Stomach (tissue), 9 donors: ENCODE results near the gene JUNB. TPM values are rescaled to one million over a fixed set of nuclear protein-coding genes. Genes with fewer than 3 reads are reported as not detected.
A peak's percentile ranks its signal among the peaks of the same experiment; 100 is the strongest.

Experiments used
- DNase-seq, 2 donors: peaks; one replicate each; pipeline versions ENCODE4 v3.0.0 to v3.0.0-alpha.2; 2013 to 2019
- H3K27ac ChIP-seq, 5 donors: fragments of 200-600 bp in 4 of 5; sonication (generic) in 4 of 5; one replicate each; pipeline ENCODE4 v1.5.1; 2013 to 2019; ENCODE audit warnings: mild to moderate bottlenecking in 1 of 5, moderate library complexity in 1 of 5
- H3K27me3 ChIP-seq, 3 donors: fragments of 200-600 bp; sonication (generic); one replicate each; pipeline ENCODE4 v1.5.1; 2017 to 2019; ENCODE audit warnings: mixed run types in 1 of 3
- H3K36me3 ChIP-seq, 4 donors: fragments of 200-600 bp; sonication (generic); 1 replicate in 3 of 4; 2 replicates in 1 of 4; pipeline ENCODE4 v1.5.1; 2016 to 2019
- H3K4me1 ChIP-seq, 4 donors: fragments of 200-600 bp; sonication (generic); one replicate each; pipeline ENCODE4 v1.5.1; 2016 to 2019
- H3K4me3 ChIP-seq, 4 donors: fragments of 200-600 bp; sonication (generic) in 3 of 4; one replicate each; pipeline ENCODE4 v1.5.1; 2016 to 2019; ENCODE audit warnings: mild to moderate bottlenecking in 1 of 4
- H3K9me3 ChIP-seq, 4 donors: fragments of 200-600 bp; sonication (generic); one replicate each; pipeline ENCODE4 v1.5.1; 2016 to 2019
- EP300 ChIP-seq: sonication (generic); formaldehyde crosslinking; IDR thresholded peaks from one replicate; pipeline ENCODE4 v1.6.1; 2017; ENCODE audit warnings: antibody characterized with exemption
- POLR2A ChIP-seq, 4 donors: fragments of 450-650 bp; IDR thresholded peaks; one replicate each; pipeline ENCODE4 v1.6.1; 2016; ENCODE audit warnings: antibody characterized with exemption in 4 of 4, control low read depth in 2 of 4, mild to moderate bottlenecking in 1 of 4, moderate library complexity in 1 of 4
- POLR2AphosphoS5 ChIP-seq, 3 donors: sonication (generic); formaldehyde crosslinking; IDR thresholded peaks; one replicate each; pipeline ENCODE4 v1.6.1; 2016; ENCODE audit warnings: antibody characterized with exemption in 3 of 3
- WGBS, 5 donors: extraction: QIAGEN DNeasy Blood & Tissue Kit in 3 of 5; methylation state at CpG; one replicate each; pipeline versions ENCODE4 v1.1.5 to v1.1.7; 2013 to 2018; 5-methylcytosine and 5-hydroxymethylcytosine counted together
- intact Hi-C: fragments of 100-400 bp; cut with DNase I; formaldehyde crosslinking; loops from one replicate; pipeline ENCODE4 v1.15.1; 2023; ENCODE audit warnings: low total_unique reads
- polyA plus RNA-seq, 3 donors: library from polyadenylated mRNA; stranded (reverse); fragments of 200-250 nt; gene quantifications; one replicate each; pipeline ENCODE4 v1.2.3, GENCODE V29; 2013
- total RNA-seq, 5 donors: library from RNA; depleted of rRNA; stranded (reverse); fragments of >200 nt; gene quantifications; one replicate each; pipeline versions ENCODE4 v1.1.0 to v1.2.3, GENCODE V29; 2014 to 2016
- TF ChIP-seq, protein P1 (sequence below), 7 experiments: fragments of 450-650 bp in 4 of 7; fragments of 200-600 bp in 3 of 7; sonication (generic) in 3 of 7; IDR thresholded peaks; one replicate each; pipeline ENCODE4 v1.5.1; 2016 to 2019; ENCODE audit warnings: antibody characterized with exemption in 7 of 7, control low read depth in 2 of 7, mild to moderate bottlenecking in 1 of 7
- donor health status: healthy with polysubstance abuse.
- donor health status: Bipolar disorder and iron deficiency.
- donor health status: healthy.

Gene JUNB
- total and polyA plus RNA-seq, 8 donors: 128 to 625 (median 205) TPM

- no peak overlapping the region for H3K27ac ChIP-seq
- intact Hi-C loops: no loop called here
- H3K27me3 ChIP-seq: peaks cover 40 to 100% (median 99%) of the 10 kb centered on the region in 3 donors
- no peak for DNase-seq
- H3K4me3 ChIP-seq: no peak overlapping the region
- 65 to 75% (median 72%) methylated on average over 4 of the region's 4 CpGs for WGBS, 5 donors
- H3K9me3 ChIP-seq: no peaks in the 10 kb centered on the region
- peaks cover 31 to 69% (median 60%) of the 10 kb centered on the region in 4 donors for H3K4me1 ChIP-seq
- H3K36me3 ChIP-seq: no peaks in the 10 kb centered on the region
- TF ChIP-seq, protein P1, sequence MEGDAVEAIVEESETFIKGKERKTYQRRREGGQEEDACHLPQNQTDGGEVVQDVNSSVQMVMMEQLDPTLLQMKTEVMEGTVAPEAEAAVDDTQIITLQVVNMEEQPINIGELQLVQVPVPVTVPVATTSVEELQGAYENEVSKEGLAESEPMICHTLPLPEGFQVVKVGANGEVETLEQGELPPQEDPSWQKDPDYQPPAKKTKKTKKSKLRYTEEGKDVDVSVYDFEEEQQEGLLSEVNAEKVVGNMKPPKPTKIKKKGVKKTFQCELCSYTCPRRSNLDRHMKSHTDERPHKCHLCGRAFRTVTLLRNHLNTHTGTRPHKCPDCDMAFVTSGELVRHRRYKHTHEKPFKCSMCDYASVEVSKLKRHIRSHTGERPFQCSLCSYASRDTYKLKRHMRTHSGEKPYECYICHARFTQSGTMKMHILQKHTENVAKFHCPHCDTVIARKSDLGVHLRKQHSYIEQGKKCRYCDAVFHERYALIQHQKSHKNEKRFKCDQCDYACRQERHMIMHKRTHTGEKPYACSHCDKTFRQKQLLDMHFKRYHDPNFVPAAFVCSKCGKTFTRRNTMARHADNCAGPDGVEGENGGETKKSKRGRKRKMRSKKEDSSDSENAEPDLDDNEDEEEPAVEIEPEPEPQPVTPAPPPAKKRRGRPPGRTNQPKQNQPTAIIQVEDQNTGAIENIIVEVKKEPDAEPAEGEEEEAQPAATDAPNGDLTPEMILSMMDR (IDR thresholded peaks at IDR 0.05): no peak
- no peak for TF ChIP-seq POLR2A (IDR thresholded peaks at IDR 0.05)
- no peak for TF ChIP-seq POLR2AphosphoS5 (IDR thresholded peaks at IDR 0.05)
- no peak for TF ChIP-seq EP300
These were observed 45.9 kb downstream of the JUNB start for GRCh38 chr19:12837225-12837624.

- H3K9me3 ChIP-seq: no peaks in the 10 kb centered on the region
- H3K4me1 ChIP-seq: peaks cover 30 to 58% (median 49%) of the 10 kb centered on the region in 4 donors
- no peaks in the 10 kb centered on the region for H3K36me3 ChIP-seq
- WGBS, 5 donors: 0 to 4% (median 1%) methylated on average over 20 to 68 of the region's 69 CpGs
- intact Hi-C loops: no loop called here
- peak within 1 kb of the TSS; percentile 33 to 49 (median 37) for H3K4me3 ChIP-seq
- DNase-seq: peak; percentile 50 to 83
- H3K27me3 ChIP-seq: peaks cover 34 to 100% (median 95%) of the 10 kb centered on the region in 3 donors
- TF ChIP-seq, protein P1 (IDR thresholded peaks at IDR 0.05): peak in 1 of 7 experiments; percentile 68
- no peak for TF ChIP-seq POLR2A (IDR thresholded peaks at IDR 0.05)
- TF ChIP-seq POLR2AphosphoS5 (IDR thresholded peaks at IDR 0.05): no peak
- TF ChIP-seq EP300: no peak
- no peak within 1 kb of the TSS for H3K27ac ChIP-seq
These were observed 47.0 kb downstream of the JUNB start, which contains the start of gene MAST1 for GRCh38 chr19:12838182-12838885. Gene MAST1 (plus strand): TSS chr19:12838515. CDS start chr19:12838573, 58 bp downstream.

DNA sequence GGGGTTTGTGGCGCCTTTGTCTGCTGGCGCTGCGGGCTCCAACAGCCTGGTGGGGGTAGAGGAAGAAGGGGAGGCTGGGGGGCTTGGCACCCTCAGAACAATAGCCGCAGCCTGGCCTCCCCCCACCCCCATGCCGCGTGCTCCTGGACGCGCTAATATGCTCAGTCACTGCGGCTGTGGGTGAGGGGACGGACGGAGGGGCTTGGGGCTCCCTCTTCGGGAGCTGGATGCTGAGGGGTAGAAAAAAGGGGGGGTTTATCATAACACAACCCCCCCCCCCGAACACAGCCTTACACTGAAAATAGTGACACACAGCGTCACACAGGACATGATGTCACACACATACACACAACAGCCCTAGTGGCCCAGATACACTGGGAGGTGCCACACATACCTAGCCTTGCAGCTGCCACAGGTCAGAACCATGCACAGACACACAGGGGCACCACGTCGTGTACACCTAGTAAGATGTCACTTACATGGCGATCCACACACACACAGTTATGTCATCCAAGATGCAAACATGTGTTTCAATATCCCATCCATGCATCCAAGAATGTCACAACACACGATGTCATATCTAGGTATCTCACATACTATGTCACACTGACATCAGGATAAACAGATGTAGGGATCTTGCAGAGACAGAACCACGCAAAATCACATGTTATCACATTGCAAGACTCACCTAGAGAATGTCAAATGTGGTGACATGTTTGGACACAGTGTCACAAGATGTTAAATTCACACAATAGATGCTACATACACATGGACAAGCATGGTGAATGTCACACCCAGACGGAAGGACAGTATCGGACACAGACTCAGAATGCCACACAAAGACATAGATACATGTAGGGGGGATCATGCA lies 47.8 kb downstream of the JUNB start:
- 17 to 24% (median 20%) methylated on average over 13 to 21 of the region's 21 CpGs for WGBS, 5 donors
- intact Hi-C loops: no loop called here
- H3K27ac ChIP-seq: no peak overlapping the region
- peaks cover 28 to 100% (median 91%) of the 10 kb centered on the region in 3 donors for H3K27me3 ChIP-seq
- peak in 1 of 2 donors; percentile 41 for DNase-seq
- H3K9me3 ChIP-seq: no peaks in the 10 kb centered on the region
- no peaks in the 10 kb centered on the region for H3K36me3 ChIP-seq
- peaks cover 22 to 50% (median 41%) of the 10 kb centered on the region in 4 donors for H3K4me1 ChIP-seq
- TF ChIP-seq POLR2AphosphoS5 (IDR thresholded peaks at IDR 0.05): no peak
- TF ChIP-seq EP300: no peak
- no peak for TF ChIP-seq POLR2A (IDR thresholded peaks at IDR 0.05)
- TF ChIP-seq, protein P1 (IDR thresholded peaks at IDR 0.05): no peak
- peak overlapping the region; percentile 33 to 49 (median 37) for H3K4me3 ChIP-seq
